Left ventricle myocardium superior (tissue), 1 donor: ENCODE results near the gene B9D2. TPM values are rescaled to one million over a fixed set of nuclear protein-coding genes. Genes with fewer than 3 reads are reported as not detected.
A peak's percentile ranks its signal among the peaks of the same experiment; 100 is the strongest.
"Not testable (repeated sequence)": the region's sequence is repeated elsewhere in the genome, so short reads cannot be mapped to it uniquely, and the experiment has no call there.

Experiments used
- ATAC-seq: fragments of 200-7000 bp; cut with Tn5 transposase; one replicate; pipeline ENCODE4 v1.9.1; 2020; ENCODE audit warnings: mild to moderate bottlenecking, moderate library complexity
- DNase-seq: peaks from one replicate; pipeline ENCODE4 v3.0.0-alpha.2; 2020
- intact Hi-C: fragments of 100-400 bp; cut with micrococcal nuclease; formaldehyde crosslinking; loops from one replicate; pipeline ENCODE4 v1.11.0; 2022
- total RNA-seq: library from RNA; stranded (reverse); fragmentation: NEBNext Ultra II Directional; extraction: Animal tissue kit (Norgen Biotek cat#: 25700); gene quantifications from one replicate; pipeline ENCODE4 v1.2.1, GENCODE V29; 2021
- donor health status: DM: no; HTN: yes; CAD: no; lungs with severe emphysema.

The B9D2 gene
- total RNA-seq, 1 donor from 2014 or later: 3.7 TPM

DNA sequence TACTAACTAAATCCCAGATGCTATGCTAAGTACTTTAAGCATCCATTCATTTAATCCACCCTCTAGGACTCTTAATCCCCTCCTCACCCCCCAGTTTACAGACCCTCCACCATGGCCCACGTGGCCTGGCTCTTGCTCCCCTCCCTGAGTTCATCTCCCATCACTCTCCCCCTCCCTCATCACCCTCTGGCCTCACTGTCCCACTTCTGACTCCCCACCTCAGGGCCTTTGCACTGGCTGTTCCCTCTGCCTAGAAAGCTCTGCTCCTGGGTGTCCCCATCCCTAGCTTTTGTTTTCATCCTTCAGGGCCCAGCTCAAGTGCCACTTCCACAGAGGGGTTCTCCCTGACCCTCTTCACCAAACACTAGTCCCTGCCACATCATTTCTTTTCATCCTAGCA lies 4.2 kb downstream of the B9D2 start:
- no peak for DNase-seq
- ATAC-seq: no peak
- intact Hi-C loops: no loop called here

DNA sequence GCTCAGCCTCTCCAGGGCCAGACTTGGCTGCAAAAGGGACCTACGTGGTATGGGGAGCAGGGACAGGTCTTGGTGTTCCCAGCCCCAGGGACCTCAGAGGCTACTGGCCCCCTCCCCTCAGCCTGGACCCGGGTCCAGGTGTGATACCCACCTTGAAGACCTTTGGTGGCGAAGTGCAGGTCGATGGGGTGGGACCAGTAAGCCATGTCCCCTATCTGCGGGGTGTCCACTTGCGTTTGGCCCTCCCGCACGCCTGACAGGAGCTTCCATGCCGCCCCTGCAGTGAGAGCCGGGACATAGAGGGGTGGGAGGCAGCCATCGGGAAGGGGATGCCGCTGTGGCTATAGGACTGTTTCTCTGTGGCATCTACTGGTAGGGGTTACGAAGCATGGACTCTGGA lies 6.2 kb downstream of the B9D2 start:
- intact Hi-C loops: no loop called here
- ATAC-seq: no peak
- no peak for DNase-seq

DNA sequence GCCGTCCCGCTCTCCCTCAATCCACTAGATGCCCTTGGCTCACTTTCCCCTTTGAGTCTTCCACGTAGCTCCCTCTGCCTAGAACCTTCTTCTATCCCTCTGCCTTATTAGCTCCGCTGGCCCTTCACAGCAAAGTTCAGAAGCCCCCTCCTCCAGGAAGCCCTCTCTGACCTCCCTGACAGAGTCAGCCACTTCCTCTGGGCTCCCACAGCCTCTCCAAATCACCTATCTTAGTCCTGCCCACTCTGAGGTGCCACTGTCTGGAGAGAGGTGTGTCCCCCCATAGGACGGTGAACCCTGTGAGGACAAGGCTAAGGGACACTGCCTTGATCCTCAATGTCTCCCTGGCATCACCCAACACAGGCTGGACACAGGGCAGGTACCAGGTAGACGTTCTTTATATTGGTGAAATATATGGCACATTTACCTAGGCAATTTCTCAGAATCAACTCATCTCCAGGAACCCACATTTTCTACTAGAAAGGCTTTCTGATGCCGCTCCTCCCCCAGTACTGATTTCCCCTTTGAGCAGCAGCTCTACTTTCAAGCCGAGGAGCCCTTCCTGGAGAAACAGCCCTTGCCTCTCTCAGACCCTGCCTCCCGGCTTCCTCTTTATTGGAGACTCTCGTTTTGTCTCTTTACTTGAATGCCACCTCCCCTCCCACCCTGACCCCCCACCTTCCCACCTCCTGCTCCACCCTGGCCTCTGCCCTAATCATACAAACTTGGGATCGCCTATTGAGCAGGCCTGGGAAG lies 6.8 kb downstream of the B9D2 start:
- intact Hi-C loops: no loop called here
- no peak for ATAC-seq
- DNase-seq: no peak

DNA sequence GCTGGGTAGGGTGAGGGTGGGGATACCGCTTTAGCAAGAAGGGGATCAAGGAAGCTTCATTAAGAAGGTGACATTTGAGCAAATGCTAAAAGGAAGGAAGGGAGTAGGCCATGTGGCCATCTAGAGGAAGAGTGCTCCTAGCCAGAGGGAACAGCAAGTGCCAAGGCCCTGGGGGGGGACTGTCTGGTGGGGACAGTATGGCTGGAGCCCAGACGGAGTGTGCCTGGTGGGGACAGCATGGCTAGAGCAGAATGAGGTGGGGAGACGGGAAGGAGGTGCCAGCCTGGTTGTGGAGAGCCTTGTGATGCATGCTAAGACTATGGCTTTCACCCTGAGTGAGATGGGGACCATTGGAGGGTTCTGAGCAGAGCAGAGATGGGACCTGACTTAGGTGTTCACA lies 8.1 kb downstream of the B9D2 start:
- intact Hi-C loops: no loop called here
- ATAC-seq: no peak

DNA sequence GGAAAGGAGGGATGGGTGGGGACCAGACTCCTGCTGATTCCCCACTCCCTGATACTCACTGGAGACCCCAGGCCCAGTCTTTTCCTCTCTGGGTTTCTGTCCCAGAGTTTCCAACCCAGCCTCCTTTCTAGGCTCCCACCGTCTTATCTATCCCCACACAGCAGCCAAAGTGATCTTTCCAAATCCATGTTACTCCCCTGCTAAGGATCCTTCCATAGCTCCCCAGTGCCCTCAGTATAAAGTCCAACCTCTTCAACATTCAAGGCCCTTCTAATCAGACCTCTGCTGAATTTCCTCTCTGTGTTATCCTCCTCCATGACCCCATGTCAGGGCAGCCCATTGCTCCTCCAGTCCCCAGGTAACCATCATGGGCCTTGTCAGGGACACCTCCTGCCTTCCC lies 8.9 kb downstream of the B9D2 start:
- ATAC-seq: no peak
- intact Hi-C loops: no loop called here
- DNase-seq: no peak

More for the DNA sequence above, 8.1 kb downstream of the B9D2 start:
- DNase-seq: peak; percentile 50

DNA sequence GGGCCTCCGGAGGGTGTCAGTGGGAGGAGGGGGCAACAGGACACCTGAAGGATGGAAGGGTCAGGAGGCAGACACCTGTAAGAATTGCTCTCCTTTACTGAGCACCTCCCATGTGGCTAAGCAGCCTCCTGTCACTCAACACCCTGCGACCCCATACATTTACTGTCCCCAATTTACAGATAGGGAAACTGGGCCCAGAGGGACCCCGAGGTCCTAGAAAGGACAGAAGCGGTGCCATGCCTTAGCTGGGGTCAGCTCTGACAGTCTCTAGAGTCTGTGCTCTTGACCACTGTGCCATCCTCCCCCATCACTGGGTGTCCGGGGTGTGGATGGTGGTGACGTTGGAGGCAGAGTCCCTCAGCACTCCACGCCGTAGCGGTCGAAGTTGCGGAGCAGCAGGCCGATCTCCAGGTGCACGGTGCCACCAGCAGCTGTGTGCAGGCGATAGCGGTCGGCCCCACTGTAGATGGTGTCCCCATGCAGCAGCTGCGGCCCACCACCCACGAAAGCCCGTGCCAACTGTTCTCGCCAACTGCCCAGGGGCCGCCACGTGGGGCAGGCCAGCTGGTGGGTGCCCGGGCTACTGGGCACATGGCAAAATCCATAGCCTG lies 9.5 kb downstream of the B9D2 start:
- DNase-seq: peak; percentile 45
- intact Hi-C loops: no loop called here

DNA sequence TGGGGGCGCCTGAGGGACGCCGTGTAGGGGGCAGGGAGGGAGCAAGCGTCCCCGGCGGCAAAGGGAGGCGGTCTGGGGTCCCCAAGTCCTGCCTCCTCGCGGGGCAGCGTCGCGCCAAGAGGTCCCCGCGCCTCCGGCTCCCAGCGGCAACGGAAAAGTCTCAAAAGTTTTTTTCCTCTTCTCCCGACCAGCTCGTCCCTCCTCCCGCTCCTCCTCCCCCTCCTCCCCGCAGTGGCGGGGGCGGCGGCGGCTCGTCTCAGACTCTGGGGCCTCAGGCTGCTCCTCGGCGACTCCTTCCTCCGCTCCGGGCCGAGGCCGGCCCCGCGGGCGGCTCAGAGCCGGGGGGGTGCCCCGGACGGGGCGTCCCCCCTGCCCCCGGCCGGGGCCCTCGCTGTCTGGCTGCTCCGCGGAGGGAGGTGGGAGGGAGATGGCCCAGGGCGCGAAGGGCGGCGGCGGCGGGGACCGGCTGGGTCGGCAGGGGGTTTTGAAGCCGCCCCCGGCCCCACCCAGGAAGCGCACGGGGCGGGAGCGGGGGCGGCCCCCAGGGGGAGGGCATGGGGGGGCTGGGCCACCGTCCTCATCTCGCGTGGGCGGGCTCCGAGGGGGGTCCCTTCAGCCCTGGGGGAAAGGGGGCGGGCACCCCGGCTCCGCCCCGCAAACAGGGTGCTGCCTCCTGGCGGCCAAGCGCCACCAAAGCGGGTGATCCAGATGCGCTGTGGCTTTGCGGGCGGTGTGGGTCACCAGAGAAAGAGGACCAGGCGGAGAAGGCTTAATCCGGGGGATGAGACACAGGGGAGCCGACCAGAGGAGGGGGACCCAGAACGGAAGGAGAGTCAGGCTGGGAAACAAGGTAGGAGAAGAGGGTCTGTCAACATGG lies 10.2 kb downstream of the B9D2 start, which contains the start of gene TGFB1:
Gene TGFB1, minus strand, starts transcription at position 457 of the 877 bp plus-strand sequence. CDS start 878 bp downstream, outside the sequence.
- peak; percentile 71 for ATAC-seq
- intact Hi-C loops: no loop called here
- peak; percentile 94 for DNase-seq

More for the DNA sequence above, 9.5 kb downstream of the B9D2 start:
- ATAC-seq: no peak

DNA sequence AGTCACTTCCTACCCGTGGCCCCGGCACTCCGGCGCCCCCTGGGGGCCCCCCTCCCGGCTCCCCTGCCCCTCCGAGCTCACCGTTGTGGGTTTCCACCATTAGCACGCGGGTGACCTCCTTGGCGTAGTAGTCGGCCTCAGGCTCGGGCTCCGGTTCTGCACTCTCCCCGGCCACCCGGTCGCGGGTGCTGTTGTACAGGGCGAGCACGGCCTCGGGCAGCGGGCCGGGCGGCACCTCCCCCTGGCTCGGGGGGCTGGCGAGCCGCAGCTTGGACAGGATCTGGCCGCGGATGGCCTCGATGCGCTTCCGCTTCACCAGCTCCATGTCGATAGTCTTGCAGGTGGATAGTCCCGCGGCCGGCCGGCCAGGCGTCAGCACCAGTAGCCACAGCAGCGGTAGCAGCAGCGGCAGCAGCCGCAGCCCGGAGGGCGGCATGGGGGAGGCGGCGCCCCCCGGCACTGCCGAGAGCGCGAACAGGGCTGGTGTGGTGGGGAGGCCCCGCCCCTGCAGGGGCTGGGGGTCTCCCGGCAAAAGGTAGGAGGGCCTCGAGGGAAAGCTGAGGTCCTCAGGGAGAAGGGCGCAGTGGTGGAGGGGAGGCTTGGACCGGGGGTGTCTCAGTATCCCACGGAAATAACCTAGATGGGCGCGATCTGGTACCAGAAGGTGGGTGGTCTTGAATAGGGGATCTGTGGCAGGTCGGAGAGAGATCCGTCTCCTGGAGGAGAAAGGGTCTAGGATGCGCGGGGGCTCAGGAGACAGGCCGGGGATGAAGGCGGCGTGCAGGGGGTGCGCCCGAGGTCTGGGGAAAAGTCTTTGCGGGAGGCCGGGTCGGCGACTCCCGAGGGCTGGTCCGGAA lies 11.1 kb downstream of the B9D2 start:
- DNase-seq (peak; percentile 85), ATAC-seq (peak; percentile 34)
- intact Hi-C loops: no loop called here

DNA sequence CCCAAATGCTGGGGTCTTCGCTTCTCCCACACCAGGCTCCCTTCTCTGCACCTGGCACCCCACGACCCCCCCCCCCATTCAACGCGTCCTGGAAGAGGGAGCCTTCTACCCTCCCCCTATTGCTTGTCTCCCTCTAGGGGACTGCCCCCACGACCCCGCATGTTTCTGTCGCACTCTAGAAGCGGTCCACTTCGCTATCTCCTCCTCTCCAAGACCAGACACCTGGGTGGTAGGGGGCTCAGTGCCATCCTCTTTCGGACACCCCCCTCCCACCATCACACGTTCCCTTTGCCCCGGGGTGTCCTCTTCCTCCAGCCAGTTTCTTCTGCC lies 11.7 kb downstream of the B9D2 start:
- intact Hi-C loops: no loop called here
- DNase-seq (no peak), ATAC-seq (no peak)

DNA sequence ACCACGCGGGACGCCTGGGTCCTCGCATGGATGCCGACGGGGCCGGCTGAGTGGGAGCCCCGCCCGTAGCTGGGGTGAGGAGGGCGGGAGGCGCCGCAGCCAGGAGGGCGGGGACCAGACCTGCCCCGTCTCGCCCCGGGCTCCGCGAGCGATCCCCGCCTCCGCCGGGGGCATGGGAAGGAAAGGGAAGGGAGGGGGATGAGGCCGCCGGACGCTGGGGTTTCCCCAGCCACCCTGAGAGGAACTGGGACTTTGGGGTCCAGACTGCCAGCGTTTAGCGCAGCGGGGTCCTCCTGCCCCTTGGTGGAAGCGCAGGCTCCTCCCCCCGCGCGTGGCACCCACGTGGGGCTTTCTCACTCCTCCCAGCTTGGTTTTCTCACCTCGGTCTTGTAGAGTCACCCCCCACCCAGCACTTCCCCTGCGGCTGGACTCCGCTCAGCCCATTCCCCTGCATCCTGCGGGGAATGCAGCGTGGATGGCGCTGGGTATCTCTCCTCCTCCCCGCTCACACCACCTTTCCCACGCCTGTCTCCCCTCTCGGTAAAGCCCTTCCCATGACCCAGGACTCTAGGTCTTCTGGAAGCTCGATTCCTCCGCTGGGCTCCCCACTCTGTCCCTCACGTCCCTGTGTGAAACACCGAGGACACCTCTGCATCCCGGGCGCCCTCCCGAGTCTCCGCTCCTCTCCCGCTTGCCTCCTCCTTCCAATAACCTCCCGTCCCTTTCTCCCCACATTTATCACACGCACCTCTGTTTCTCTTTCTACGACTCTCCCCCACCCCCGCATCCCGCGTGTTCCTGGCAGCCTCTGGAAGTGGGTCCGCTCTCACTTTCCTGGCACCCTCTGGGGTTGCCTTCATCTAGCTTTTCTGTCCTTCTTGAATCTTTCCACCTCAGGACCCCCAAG lies 12.4 kb downstream of the B9D2 start:
- ATAC-seq (peak; percentile 64), DNase-seq (peak; percentile 81)
- intact Hi-C loops: no loop called here

DNA sequence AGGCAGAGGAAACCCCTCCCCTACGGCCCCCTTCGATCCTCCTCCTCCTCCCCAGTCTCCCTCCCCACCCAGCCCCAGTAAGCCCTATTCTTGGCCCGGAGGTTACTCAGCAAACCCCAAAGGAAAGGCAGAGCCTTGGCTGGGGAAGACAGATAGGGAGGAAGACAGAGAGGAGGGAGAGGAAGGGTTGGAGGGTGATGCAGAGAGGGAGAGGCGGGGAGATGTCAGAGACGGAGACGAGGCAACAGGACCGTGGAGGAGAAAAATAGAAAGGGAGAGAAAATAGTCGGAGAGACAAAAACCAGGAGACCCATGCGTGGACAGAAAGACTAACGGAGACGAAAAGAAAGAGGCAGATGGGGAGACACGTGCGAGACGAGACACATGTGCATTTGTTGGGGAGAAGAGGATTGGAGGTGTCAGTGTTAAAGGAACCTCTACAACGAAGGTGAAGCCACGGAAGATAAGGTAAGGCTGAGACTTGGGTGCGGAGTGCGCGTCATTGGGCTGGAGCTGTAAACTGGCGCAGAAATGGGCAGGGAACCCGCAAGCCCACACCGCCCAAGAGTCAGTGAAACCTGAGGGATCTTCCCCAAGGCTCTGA lies 13.1 kb downstream of the B9D2 start:
- no peak for DNase-seq
- intact Hi-C loops: no loop called here
- ATAC-seq: peak; percentile 9

DNA sequence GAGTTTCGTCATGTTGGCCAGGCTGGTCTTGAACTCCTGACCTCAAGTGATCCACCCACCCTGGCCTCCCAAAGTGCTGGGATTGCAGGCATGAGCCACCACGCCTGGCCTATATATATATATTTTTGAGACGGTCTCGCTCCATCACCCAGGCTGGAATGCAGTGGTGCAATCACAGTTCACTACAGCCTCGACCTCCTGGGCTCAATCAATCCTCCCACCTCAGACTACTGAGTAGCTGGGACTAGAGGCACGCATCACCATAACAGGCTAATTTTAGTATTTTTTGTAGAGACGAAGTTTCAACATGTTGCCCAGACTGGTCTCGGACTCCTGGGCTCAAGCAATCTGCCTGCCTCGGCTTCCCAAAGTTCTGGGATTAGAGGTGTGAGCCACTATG lies 17.0 kb downstream of the B9D2 start:
- DNase-seq, ATAC-seq, intact Hi-C loops: not testable (repeated sequence)

DNA sequence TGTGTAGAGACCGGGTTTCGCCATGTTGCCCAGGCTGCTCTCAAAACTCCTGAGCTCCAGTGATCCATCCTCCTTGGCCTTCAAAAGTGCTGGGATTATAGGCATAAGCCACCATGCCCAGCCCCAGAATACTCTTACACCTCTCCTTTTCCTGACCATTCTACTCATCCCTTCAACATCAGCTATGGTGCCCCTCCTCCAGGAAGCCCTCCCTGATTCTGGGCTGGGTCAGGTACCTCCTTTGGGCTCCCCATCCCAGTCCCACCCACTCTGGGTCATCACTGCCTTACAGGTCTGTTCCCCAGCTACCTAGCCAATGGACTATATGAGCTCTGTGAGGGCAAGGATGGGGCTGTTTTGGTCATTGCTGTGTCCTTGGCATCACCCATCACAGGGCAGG lies 19.8 kb downstream of the B9D2 start:
- ATAC-seq (no peak), DNase-seq (no peak)
- intact Hi-C loops: no loop called here

DNA sequence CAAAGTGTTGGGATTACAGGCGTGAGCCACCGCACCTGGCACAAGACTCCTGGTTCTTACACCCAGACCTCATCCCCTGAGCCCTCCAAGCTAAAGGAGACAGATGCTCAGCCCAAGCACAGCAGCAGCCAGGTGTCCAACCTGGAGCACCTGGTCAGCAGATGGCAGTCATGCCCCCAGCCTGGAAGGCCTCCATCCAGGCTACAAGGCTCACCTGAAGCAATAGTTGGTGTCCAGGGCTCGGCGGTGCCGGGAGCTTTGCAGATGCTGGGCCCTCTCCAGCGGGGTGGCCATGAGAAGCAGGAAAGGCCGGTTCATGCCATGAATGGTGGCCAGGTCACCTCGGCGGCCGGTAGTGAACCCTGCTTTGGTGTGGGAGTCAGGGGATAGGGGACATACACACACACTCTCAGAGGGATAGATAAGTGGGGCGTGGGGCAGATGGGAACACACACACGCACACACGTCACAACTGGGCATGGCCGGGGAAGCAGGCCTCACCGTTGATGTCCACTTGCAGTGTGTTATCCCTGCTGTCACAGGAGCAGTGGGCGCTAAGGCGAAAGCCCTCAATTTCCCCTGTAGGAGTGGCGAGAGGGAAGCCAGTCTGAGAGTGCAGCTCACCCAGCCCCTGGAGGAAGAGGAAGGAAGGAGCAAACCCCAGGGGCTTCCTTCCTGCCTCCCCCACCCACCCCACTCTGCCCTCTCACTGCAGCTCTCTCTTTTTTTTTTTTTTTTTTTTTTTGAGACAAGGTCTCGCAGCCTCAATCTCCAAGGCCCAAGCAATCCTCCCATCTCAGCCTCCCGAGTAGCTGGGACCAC lies 22.1 kb downstream of the B9D2 start:
- no peak for DNase-seq
- peak; percentile 55 for ATAC-seq
- intact Hi-C loops: no loop called here

DNA sequence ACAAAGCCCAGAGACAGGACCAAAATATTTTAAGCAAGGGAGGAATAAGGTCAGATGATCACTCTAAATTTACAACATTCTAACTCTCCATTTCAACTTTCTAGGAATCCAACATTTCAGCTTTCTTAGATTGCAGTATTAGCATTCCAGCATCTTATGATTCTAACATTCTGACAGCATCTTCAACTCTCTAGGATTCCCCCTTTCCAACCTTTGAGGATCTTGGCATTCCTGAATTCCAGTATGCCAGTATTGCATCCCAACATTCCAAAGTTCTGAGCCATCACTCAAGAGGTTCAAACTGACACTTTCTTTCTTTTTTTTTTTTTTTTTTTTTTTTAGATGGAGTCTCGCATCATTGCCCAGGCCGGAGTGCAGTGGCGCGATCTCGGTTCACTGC lies 24.0 kb downstream of the B9D2 start:
- ATAC-seq (no peak), DNase-seq (no peak)
- intact Hi-C loops: no loop called here

DNA sequence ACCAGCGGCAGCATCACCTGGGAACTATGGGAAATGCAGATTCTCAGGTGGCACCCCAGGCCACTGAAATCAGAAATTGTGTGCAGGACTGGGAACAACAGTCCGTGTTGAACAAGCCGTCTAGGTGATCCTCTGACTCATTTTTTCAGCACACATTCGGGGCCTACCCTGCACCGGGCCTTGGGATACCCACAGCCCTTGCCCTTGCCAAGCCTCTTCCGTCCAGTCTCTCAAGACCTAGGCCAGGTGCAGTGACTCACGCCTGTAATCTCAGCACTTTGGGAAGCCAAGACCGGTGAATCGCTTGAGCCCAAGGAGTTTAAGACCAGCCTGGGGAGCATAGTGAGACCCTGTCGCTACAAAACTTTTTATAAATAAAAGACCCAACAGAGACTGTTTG lies 28.5 kb downstream of the B9D2 start:
- no peak for ATAC-seq
- no peak for DNase-seq
- intact Hi-C loops: no loop called here

DNA sequence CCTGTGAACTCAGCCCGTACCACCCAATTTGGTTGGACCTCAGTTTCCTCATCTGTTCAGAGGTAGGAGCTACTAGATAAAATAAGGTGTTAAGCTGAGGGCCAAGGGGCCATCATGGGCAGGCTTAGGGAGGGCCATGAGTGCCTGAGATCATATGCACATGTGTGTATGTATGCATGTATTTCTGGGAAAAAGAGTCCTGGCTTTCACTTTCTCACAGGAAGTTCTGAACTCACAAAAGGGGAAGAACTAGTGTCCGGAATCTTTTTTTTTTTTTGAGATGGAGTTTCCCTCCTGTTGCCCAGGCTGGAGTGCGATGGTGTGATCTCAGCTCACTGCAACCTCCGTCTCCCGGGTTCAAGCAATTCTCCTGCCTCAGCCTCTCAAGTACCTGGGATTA lies 29.2 kb downstream of the B9D2 start:
- intact Hi-C loops: no loop called here
- ATAC-seq (peak; percentile 27), DNase-seq (no peak)
